GM20431 (cell line): ENCODE data around the gene KRT2.

ENCODE experiments used
- in situ Hi-C: fragments of 300-500 bp; cut with MseI, MboI; formaldehyde crosslinking; loops from one replicate; pipeline ENCODE4 v1.15.0; 2020; ENCODE audit warnings: low sequenced_read_pairs; ENCODE audit not compliant: unreplicated experiment

Gene KRT2

DNA sequence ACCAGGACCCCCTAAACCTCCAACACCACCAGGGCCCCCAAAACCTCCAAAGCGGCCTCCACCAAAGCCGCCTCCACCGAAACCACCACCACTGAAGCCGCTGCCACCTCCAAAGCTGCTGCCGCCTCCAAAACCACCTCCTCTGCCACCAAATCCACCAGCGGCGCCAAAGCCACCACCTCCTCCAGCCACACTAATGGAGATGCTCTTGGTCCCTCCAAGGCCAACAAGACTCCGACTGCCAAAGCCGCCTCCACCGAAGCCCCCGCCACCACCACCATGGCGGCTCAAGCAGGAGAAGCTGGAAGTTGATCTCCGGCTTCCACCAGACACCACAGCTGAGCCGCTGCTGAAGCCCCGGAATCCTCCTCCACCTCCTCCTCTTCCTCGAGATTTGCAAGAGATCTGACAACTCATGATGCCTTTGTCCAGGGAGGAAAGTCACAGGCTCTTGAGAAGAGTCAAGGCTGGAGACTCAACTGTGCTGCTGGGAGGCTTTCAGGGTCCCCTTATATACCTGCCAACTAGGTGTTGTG, at the start of gene KRT2:
Gene KRT2, minus strand, starts transcription at position 486 of the 536 bp plus-strand sequence. Its CDS starts 69 bp downstream, at position 417.
- in situ Hi-C loops = no loop called here

DNA sequence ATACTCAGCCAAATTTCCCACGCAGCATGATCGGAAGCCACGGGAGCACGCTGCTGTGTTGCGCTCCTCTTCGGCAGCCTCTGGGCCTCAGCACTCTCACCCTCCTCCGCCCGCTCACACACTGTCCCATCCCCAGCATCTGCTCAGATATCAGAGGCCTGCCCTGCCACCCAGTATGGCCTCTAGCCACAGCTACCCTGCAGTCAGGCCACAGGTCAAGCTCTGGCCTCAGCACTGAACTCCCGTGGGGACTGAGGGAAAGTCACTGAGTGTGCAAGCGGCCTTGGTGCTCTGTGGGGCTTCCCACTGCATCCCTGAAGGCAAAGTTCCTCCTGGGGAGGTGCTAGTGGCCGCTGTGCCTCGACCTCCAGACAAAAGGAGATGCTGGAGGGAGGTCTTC, 49.3 kb upstream of the KRT2 start:
- in situ Hi-C loops = no loop called here

DNA sequence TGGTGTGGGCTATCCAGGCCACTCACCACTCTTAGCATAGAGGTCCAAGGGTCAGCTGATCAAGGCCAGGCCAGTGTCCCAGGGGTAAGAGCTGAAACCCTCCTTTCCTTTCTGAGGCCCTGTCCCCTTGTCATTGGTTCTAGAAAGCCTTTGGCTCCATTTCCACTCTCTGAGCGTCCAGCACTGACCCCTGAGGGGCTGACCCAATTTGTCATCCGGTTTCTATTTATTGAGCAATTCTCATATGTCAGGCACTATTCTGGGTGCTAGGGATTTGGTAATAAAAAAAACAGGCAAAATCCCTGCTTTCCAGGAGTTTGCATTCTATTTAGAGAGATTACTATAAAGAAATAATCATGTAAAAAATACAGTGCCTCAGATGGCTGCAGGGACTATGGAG, 47.9 kb upstream of the KRT2 start:
- in situ Hi-C loops = no loop called here

DNA sequence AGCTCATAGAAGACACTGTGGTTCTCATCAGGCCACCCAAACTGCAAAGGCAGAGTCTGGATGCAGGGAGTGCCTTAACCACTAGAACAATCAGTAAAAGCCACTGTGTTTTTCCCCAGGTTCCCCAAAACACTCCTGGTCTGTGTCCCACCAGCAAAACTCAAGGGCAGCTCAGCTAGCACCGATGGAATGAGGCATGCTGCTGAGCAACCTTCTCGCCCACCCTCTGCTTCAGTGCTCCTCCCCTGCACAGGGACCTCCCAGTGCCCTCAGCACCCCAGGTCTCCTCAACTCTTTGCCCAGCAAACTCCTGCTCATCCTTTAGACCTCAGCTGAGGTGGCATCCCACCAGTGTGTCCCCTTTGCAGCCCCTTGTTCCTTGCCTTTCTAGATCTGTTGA, 47.4 kb upstream of the KRT2 start:
- in situ Hi-C loops = no loop called here

DNA sequence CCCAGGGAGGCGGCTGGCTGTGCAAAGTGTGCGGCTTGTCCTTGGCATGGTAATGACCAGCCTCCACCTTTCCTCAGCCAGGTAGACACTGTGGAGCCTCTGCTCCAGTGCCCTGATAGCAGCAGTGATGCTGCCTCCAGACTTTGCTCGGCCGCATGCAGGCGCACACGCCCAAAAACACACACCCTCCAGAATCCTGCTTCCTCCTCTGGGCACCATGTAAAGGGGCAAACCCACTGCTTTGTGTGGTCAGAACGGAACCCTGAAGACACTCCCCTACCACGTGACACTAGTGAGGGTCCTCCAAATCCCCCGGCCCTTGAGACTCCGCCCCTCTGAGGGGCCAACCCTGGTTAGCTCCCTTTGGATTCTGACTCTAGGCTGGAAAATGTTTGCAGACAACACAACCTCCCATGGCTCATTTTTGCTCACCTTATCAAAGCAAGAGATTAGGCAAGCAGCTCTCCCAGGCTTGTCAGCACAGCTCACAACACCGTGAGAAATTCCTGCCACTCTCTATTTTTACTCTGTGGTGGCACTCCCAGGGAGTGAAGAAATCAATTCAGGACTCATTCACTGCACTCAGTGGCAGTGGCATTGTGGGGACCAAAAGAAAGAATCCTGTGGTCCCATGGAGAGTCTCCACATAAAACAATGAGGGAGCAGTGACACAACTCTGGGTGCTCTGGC, 46.8 kb upstream of the KRT2 start:
- in situ Hi-C loops = no loop called here

DNA sequence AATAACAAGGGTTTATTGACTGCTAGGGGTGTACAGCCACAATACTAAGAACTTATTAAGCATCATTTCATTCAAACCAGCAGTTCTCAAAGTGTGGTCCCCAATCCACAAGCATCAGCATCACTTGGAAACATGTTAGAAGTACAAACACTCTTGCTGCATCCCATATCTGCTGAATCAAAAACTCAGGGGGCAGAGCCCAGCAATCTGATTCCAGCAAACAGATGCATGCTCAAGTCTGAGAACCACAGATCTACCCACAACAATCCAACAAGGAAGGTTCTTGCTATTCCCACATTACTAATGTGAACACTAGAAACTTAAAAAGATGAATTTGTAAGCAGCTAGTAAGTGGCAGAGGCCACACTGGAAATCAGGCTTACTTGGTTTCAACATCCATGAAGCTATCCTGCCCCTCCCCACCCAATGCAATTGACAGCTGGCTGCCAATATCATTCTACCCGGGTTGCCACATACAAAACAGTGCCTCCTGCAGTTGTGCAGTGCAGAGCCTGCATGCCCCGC, 45.1 kb upstream of the KRT2 start:
- in situ Hi-C loops = no loop called here

DNA sequence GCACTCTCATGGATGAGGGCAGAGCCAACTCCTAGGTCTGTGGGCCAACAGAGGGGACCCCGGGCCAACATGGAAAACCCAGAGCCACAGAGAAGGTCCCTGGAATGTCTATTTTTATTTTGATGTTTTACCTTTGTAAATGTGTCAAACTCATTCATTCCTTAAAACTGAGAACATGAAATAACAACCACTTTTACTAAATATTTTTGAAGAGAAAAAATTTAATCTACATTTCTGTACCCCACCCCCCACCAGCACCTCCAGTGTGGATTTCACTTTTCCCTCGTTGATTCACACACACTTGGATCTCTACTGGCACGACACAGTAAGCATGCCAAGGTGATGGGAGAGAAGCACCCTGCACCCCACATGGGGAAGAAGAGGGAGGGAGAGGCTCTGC, 44.6 kb upstream of the KRT2 start:
- in situ Hi-C loops = no loop called here

DNA sequence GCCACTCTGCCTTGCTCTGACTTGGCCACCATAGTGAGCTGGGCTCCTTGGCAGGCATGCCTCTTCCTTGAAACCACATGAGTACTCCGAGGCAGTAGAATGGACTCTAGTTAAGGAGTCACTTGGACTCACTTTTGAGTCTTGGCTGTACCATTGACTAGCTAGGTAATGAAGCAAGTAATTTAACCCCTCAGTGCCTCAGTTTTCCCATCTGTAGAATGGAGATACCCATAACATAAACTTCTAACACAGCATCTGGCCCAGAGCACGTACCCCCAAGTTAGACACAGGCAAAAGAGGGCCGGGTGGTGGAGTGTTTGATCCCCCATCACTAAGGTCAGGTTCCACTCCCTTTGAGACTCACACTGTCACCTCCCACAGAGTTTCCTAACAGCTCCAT, 43.0 kb upstream of the KRT2 start:
- in situ Hi-C loops = no loop called here

DNA sequence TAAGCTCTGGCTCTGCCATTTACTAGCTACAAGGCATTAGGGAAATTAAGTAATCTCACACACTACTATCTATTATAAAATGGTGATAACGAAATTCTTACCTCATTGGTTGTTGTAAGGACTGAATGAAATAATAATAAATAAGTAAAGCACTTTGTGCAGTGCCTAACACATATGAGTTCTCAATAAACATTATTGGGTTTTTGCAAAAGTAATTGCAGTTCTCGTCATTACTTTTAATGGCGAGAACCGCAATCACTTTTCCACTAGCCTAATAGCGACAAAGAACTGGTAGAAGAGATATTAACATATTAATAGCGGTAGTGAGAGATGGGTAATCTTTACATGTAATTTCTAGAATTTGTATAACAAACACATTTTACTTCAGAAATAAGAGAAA, 42.1 kb upstream of the KRT2 start:
- in situ Hi-C loops = no loop called here

DNA sequence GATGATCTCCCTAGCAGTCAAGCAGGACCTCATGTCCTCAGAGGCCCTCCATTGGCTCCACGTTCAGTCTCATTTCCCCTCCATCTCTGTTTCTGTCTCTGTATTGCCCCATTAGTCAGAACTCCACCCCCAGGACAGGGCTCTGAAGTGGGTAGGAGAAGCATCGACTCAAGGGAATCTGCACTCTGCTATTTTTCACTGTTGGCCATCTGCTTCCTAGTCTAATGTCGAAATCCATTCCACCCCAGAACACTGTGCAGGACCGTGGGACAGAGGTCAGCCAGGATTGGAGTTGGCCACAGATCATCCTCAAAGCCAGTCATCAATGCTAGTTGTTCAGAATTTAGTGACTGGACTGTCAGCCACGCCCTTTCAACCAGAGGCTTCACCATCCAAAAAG, 41.2 kb upstream of the KRT2 start:
- in situ Hi-C loops = no loop called here

DNA sequence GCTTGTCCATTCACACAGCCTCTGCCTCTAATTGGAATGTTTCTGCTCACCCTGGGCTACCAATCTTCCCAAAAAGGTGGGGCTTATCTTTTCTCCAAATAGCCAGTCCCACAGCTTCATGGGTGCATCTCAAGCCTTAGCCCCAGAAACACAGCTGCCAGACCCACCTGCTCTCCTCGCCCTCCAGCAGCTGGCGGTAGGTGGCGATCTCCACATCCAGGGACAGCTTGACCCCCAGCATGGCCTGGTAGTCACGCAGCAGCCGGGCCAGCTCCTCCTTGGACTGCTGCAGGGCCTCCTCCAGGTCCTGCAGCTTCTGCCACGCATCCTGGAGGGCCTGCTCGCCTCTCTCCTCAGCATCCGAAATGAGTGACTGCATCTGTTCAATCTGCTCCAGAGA, 40.2 kb upstream of the KRT2 start:
- in situ Hi-C loops = no loop called here

DNA sequence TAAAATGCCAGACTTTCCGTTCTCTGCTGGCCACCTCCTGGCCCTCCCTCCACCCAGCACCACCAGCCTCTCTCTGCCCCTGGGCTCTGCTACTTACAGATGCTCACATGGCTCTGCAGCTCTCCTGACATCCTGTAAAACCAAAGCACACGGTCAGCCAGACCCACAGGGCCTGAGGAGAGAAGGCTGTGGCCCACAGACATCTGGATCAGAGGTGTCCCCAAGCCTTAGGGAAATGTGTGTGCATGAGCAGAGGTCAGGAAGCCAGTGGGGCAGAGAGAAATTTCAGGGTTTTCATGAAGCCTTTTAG, 39.8 kb upstream of the KRT2 start:
- in situ Hi-C loops = no loop called here

DNA sequence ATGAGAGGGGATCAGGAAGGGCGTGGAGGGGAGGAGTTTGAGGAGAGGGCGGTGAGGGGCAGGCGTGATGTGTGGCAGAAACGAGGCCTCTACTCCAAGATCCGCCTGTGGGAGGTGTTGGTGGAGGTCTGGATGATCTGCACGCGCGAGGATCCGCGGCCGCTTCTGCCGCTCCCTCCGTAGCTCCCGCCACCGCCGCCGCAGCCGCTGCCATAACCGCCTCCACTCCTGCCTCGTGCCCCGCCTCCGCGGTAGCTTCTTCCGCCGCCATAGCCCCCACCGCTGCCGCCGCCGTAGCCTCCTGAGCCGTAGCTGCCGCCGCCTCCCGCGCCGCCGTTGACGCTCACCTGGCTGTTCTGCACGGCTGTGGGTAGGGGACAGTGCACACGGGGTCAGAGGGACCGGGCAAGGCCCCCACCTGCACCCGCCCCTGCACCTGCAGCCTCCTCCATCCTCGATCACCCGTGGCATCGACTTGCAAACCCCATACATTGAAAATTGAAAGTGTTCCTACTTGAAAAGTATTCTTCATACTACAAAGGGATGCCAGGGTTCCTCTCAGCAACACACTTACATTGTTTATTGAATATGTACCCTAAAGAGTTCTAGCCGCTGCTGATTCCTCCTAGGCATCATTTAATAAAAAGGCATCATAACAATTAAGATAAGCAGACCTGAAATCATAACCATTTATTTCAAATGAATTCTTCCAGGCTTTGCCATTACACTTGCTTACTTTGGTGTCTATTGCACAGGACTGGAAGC, 39.2 kb upstream of the KRT2 start:
- in situ Hi-C loops = no loop called here

DNA sequence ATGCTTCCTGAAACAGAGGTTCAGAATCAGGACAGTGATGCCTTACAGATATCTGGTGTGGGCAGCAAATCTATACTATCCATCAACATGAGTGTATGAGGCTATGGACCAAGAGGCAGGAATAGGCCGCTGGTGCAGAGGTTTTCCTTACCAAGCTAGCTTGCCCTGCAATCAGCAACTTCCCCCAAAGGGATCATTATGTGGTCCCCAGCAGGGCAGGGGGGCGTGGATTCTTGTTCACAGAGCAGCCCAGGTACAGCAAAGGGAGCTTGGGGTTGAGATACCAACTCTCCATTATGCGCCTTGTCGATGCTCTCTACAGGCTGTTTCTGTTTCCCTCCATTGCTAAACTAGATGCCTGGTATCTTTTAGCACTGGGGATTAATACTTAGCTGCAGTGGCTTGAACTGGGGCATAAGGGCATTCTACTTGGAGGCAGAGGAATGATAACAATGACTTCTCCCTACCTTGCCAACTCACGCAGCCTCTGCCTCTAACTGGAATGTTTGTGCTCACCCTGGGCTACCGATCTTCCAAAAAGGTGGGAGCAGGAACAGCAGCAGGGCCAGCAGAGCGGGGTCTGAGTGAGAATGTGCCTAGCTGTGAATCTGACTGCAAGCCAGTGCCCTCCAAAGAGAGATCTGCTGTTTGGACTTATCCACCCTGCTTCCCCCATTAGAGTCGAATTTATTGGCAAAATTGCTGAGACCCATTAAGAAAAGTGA, 38.5 kb upstream of the KRT2 start:
- in situ Hi-C loops = no loop called here

DNA sequence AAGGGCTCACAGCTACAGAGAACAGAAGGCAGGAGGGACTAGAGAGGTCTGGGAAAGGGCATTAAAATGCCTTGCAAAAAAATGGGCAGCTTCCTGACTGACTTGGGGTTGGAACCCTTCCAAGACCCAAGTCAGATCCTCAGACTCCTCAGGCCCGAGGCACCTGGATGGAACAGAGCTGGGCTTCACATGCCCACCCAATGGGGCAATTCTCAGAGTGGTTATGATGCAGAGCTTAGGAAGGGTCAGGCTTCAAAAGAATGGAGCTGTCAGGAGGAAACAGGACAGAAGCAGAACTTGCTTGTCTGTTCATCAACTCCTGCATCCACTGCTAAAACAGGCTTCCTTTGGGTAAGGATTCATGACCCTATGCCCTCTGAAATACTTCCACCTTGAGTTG, 37.9 kb upstream of the KRT2 start:
- in situ Hi-C loops = no loop called here

DNA sequence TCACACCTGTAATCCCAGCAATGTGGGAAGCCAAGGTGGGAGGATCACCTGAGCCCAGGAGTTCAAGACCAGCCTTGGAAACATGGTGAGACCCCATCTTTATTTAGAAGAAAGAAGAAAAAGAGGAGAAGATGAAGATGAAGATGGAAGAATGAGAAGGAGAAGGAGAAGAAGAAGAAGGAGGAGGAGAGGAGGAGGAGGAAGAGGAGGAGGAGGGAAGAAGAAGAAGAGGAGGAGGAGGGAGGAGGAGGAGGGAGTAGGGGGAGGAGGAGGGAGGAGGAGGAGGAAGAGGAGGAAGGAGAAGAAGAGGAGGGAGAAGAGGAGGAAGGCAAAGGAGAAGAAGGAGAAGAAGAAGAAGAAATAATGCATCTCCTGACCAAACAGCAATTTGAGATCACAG, 37.2 kb upstream of the KRT2 start:
- in situ Hi-C loops = no loop called here

DNA sequence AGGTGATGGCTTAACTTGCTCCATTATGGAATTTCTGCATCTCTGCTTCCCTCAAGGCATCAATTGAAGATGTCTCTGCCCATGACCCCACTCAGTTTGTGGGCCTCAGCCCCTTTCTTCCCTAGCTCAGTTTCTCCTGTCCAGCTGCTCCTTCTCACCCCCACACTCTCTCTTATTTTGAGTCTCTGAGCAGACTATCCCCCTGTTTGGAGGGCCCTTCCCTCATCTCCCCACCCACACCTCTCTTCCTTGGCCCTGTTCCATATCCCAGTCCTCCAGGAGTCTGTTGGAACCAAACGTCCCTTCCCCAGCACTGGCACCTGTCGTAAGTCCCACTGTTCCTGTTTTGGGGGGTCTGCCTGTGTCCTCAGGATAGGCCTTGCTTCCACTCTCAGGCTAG, 36.5 kb upstream of the KRT2 start:
- in situ Hi-C loops = no loop called here

DNA sequence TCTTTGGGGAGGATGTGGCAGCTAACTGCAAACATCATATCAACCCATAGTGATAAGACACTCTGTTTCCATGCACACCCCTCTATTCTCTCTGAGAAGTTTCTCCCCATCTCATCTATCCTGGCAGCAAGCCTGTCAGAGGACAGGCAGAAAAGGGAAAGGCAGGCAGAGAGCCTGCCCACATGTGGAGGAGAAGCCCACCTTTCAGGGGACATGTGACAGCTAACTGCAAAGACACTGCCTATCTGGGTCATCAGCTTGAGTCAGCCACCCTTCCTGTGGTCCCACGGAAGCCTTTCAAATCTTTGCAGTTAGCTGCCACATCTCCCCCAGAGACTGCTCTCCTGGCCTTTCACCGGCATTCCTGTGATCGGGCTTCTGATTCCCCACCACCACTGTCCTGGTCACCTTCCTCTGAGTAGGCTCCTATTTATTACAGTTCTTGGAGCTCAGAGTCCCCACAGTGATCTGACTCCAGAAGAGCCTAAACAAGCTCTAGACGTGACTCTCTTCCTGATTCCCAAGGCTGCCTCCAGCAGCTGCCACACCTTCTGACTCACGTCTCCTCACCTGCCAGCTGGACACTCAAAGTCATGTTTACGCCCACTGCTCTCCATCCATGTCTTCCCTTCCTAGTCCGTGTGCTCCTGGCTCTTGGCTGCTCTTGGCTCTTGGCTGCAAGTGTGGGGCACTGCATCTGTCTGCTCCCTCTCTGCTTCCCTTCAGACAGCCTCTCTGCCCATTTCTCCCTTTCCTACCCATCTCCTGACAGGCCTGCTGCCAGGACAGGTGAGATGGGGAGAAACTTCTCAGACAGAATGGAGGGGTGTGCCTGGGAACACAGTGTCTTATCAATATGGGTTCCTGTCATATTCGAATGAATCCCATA, 35.7 kb upstream of the KRT2 start:
- in situ Hi-C loops = no loop called here

DNA sequence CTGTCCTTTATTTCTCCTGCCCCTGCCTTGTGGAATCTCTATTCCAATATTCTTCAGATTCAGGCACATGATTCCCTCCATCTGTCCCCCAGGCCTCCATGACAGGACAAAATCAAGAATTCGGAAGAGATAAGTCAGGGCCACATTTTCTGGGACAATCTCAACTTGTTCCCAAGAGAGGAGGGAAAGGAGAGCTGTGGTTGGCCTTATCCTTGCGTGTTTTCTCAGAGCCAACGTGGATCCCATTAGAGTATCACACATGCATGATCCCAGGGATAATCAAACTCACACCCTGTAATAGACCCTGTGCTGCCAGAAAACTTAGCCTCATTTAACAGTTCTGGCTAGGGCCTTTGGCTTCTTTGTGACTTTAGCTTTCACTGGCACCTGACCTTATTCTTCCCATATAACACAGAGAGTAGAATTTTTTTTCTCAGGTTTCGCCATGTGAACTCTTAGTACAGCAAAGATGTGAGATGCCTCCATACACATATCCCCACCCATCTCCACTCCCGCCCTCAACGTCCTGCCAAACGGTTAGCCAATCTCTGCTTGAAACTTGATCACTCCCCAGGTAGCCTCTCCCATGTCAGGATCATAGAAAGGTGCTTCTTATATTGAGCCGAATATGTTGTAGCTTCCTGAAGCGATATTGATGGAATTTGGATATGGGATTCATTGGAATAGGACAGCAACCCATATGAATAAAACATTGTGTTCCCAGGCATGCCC, 34.9 kb upstream of the KRT2 start:
- in situ Hi-C loops = no loop called here
